Osteoblast (primary cell): Measurements from ENCODE around the gene SYT2. TPM values are rescaled to one million over a fixed set of nuclear protein-coding genes. Genes with fewer than 3 reads are reported as not detected.

ENCODE experiments used
- DNase-seq: peaks from one replicate; pipeline ENCODE4 v3.0.0; 2011; ENCODE audit warnings: low spot score, mixed read lengths; ENCODE audit not compliant: insufficient read length; ENCODE audit errors: missing footprints
- H2AFZ ChIP-seq: 2 replicates; pipeline ENCODE4 v1.6.0; 2011; ENCODE audit warnings: mild to moderate bottlenecking, low read length
- H3K27ac ChIP-seq: 2 replicates; pipeline ENCODE4 v1.5.1; 2011; ENCODE audit warnings: mild to moderate bottlenecking, low read depth, low read length, moderate library complexity
- H3K27me3 ChIP-seq: 2 replicates; pipeline ENCODE4 v1.6.0; 2012; ENCODE audit warnings: mild to moderate bottlenecking, control low read depth, inconsistent platforms, low read length, moderate library complexity; ENCODE audit not compliant: insufficient read depth
- H3K36me3 ChIP-seq: 2 replicates; pipeline ENCODE4 v1.5.1; 2011; ENCODE audit warnings: mild to moderate bottlenecking, low read length, control low read depth, moderate library complexity; ENCODE audit not compliant: insufficient read depth
- H3K4me1 ChIP-seq: 2 replicates; pipeline ENCODE4 v1.5.1; 2011; ENCODE audit warnings: mild to moderate bottlenecking, low read length, control low read depth, moderate library complexity; ENCODE audit not compliant: insufficient read depth
- H3K4me2 ChIP-seq: 2 replicates; pipeline ENCODE4 v1.6.0; 2011; ENCODE audit warnings: mild to moderate bottlenecking, low read length; ENCODE audit not compliant: insufficient read depth
- H3K4me3 ChIP-seq: fragments of 200-600 bp; sonication (generic); 3 replicates; pipeline ENCODE4 v1.5.1; 2012; ENCODE audit warnings: mild to moderate bottlenecking, low read length, inconsistent platforms; ENCODE audit not compliant: insufficient read depth
- H3K79me2 ChIP-seq: 2 replicates; pipeline ENCODE4 v1.6.0; 2012; ENCODE audit warnings: mild to moderate bottlenecking, low read length, control low read depth, inconsistent platforms; ENCODE audit not compliant: insufficient read depth
- H3K9me3 ChIP-seq: 2 replicates; pipeline ENCODE4 v1.5.1; 2011; ENCODE audit warnings: low read depth, low read length, control low read depth
- H4K20me1 ChIP-seq: 2 replicates; pipeline ENCODE4 v1.6.0; 2012; ENCODE audit warnings: mild to moderate bottlenecking, low read length, control low read depth; ENCODE audit not compliant: insufficient read depth
- total RNA-seq: library from RNA; depleted of rRNA; stranded (reverse); fragments of >200 nt; gene quantifications from 2 replicates; pipeline ENCODE4 v1.2.3, GENCODE V29; 2012
- TF ChIP-seq, protein P1 (sequence below): IDR thresholded peaks from 2 replicates; pipeline ENCODE4 v1.5.1; 2011; ENCODE audit warnings: mild to moderate bottlenecking, low read depth, low read length, moderate library complexity; ENCODE audit errors: extremely low read depth

SYT2 gene
- total RNA-seq, 1 donor = not detected

DNA sequence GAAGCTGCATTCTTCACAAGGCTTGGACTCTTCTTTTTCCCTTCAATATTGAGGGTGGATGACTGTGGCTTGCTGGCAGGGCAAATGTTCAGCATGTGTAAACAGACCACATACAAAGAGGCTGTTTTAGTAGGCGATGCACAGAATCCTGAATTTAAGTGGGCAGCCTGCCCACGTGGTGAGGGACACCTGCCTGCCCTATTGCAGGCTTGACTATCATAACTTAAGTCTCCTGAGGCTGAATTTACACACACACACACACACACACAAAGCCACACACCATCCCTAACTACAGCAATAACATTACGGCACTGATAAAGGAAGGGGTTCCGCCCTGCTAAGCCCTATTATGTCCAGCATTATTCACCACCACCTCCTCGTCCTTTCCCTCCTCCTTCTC is 15.9 kb downstream of the SYT2 start:
- no peak overlapping the region for H3K4me3 ChIP-seq
- no peak overlapping the region for H3K27ac ChIP-seq
- H3K36me3 ChIP-seq = no peaks in the 10 kb centered on the region
- DNase-seq = no peak
- no peaks in the 10 kb centered on the region for H3K4me1 ChIP-seq
- H3K9me3 ChIP-seq = no peaks in the 10 kb centered on the region
- no peak overlapping the region for H3K4me2 ChIP-seq
- no peaks in the 10 kb centered on the region for H3K79me2 ChIP-seq
- peaks cover 35% of the 10 kb centered on the region for H3K27me3 ChIP-seq
- TF ChIP-seq, protein P1, sequence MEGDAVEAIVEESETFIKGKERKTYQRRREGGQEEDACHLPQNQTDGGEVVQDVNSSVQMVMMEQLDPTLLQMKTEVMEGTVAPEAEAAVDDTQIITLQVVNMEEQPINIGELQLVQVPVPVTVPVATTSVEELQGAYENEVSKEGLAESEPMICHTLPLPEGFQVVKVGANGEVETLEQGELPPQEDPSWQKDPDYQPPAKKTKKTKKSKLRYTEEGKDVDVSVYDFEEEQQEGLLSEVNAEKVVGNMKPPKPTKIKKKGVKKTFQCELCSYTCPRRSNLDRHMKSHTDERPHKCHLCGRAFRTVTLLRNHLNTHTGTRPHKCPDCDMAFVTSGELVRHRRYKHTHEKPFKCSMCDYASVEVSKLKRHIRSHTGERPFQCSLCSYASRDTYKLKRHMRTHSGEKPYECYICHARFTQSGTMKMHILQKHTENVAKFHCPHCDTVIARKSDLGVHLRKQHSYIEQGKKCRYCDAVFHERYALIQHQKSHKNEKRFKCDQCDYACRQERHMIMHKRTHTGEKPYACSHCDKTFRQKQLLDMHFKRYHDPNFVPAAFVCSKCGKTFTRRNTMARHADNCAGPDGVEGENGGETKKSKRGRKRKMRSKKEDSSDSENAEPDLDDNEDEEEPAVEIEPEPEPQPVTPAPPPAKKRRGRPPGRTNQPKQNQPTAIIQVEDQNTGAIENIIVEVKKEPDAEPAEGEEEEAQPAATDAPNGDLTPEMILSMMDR = no peak
- no peaks in the 10 kb centered on the region for H4K20me1 ChIP-seq
- H2AFZ ChIP-seq = no peak overlapping the region

DNA sequence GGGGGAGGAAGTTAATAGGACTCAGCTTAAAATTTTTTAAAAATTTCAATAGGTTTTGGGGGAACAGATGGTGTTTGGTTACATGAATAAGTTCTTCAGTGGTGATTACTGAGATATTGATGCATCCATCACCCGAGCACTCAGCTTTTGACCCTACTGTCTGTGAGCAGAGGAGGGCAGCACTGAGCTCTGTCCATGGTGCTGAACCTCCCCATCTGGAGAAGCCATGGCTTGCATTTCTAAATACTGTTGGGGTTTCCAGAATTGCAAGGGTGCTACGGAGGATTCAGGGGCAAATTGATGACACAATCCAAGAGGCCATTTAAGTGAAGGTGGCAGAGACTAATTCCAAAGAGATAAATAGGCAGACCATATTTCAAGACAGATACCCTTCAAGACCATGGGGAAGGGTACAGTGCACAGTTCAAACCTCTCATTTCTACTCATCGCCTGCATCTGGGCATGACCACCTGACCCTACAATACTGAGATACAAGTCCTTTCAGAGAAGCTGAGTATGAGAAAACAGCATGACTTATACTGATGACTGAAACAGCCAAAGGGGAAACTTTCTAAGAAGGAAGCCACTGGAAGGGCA is 17.2 kb downstream of the SYT2 start:
- Histone ChIP-seq H3K79me2 (no peaks in the 10 kb centered on the region), H4K20me1 (no peaks in the 10 kb centered on the region), H3K4me2 (no peak overlapping the region), H3K27me3 (peaks cover 26% of the 10 kb centered on the region), H3K4me3 (no peak overlapping the region), H3K4me1 (peaks cover 4% of the 10 kb centered on the region), H2AFZ (no peak overlapping the region), H3K9me3 (no peaks in the 10 kb centered on the region), H3K27ac (no peak overlapping the region), H3K36me3 (no peaks in the 10 kb centered on the region)
- no peak for DNase-seq
- TF ChIP-seq, protein P1 = peak; percentile 36

DNA sequence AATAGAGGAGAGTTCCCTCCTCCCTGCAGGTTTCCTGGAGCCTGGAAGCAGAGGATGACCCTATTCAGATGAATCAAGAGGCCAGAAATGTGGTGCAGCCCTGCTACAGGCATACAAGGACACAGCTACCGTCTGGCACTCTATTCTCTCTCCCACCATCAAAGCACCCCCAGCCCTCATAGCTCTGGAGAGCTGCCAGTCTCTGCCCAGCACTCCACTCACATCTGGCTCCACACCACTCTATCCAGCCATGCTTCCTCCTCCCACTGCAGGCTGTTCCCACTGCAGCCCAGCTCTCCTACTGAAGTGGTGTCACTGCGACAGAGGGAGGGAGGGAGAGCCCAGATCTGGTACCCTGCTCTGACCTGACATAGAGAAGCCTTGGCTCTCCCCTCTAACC is 18.4 kb downstream of the SYT2 start:
- no peak for DNase-seq
- H3K4me2 ChIP-seq = no peak overlapping the region
- H3K4me3 ChIP-seq = no peak overlapping the region
- no peaks in the 10 kb centered on the region for H3K9me3 ChIP-seq
- H3K27ac ChIP-seq = no peak overlapping the region
- H3K27me3 ChIP-seq = peaks cover 21% of the 10 kb centered on the region
- H4K20me1 ChIP-seq = no peaks in the 10 kb centered on the region
- TF ChIP-seq, protein P1 = no peak
- no peaks in the 10 kb centered on the region for H3K79me2 ChIP-seq
- no peak overlapping the region for H2AFZ ChIP-seq
- no peaks in the 10 kb centered on the region for H3K36me3 ChIP-seq
- H3K4me1 ChIP-seq = peaks cover 6% of the 10 kb centered on the region

DNA sequence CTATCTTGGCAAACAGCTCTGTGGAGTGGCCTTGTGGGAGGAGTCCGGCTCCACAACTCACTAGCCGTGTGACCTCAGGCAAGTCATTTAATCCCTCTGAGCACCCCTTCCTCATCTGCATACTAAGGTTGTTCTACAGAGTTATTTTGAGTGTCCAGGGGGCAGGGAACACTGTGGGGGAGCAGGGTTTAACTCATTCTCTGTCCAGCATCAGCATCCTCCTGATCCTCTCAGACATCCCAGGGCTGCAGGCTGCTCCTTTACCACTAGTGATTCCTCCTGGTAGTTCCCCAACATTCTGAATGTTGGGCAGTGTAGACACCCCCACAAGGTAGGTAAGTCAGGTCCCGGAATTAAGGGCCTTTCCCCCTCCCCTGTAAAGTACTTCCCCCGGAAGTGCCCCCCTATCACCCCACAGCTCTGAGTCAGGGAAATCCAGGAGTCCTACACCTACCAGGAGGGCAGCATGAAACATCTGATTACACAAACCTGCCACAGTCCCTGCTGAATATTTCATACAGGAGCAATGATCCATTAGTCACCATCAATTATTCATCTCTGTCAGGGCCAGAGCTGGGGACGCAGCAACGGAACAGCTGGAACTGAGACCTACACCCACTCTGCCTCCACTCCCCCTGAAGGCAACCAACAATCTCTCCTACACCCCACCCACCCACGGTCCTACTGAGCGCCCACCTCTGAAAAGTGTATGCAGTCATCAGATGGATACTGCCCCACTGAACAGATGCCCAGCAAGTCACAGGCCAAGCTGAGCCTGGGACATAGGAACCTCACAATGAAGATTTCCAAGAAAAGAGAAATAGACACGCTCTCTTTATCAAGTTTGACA is 20.5 kb downstream of the SYT2 start:
- Histone ChIP-seq H3K9me3 (no peaks in the 10 kb centered on the region), H3K4me1 (peaks cover 6% of the 10 kb centered on the region), H2AFZ (no peak overlapping the region), H3K27me3 (peaks cover 25% of the 10 kb centered on the region), H3K4me3 (no peak overlapping the region), H3K27ac (no peak overlapping the region), H3K36me3 (no peaks in the 10 kb centered on the region), H3K79me2 (no peaks in the 10 kb centered on the region), H3K4me2 (no peak overlapping the region), H4K20me1 (no peaks in the 10 kb centered on the region)
- DNase-seq = no peak
- TF ChIP-seq, protein P1 = no peak
